Parathyroid adenoma (tissue), 2 donors: ENCODE results near the gene GOLGA6A.

Experiments used
- H2AFZ ChIP-seq: fragments of 300-600 bp; sonication (generic); one replicate; pipeline ENCODE4 v1.7.0; 2017; ENCODE audit warnings: antibody characterized with exemption, mild to moderate bottlenecking
- H3K27ac ChIP-seq: fragments of 300-600 bp; sonication (generic); one replicate; pipeline ENCODE4 v1.7.0; 2017
- H3K27me3 ChIP-seq: fragments of 300-600 bp; sonication (generic); one replicate; pipeline ENCODE4 v1.7.0; 2017; ENCODE audit warnings: low read length; ENCODE audit not compliant: control insufficient read depth, insufficient read depth
- H3K36me3 ChIP-seq: fragments of 300-600 bp; sonication (generic); one replicate; pipeline ENCODE4 v1.7.0; 2017; ENCODE audit warnings: low read length; ENCODE audit not compliant: control insufficient read depth, insufficient read depth
- H3K4me1 ChIP-seq: fragments of 300-600 bp; sonication (generic); one replicate; pipeline ENCODE4 v1.7.0; 2017; ENCODE audit warnings: control low read depth
- H3K4me2 ChIP-seq: fragments of 300-600 bp; sonication (generic); one replicate; pipeline ENCODE4 v1.7.0; 2017; ENCODE audit warnings: low read length
- H3K4me3 ChIP-seq: fragments of 300-600 bp; sonication (generic); one replicate; pipeline ENCODE4 v1.7.0; 2017; ENCODE audit warnings: low read depth, low read length
- H3K79me2 ChIP-seq: fragments of 300-600 bp; sonication (generic); one replicate; pipeline ENCODE4 v1.7.0; 2017; ENCODE audit warnings: control low read depth
- H3K9ac ChIP-seq: fragments of 300-600 bp; sonication (generic); one replicate; pipeline ENCODE4 v1.7.0; 2017; ENCODE audit warnings: mild to moderate bottlenecking
- H3K9me3 ChIP-seq: fragments of 300-600 bp; sonication (generic); one replicate; pipeline ENCODE4 v1.7.0; 2017; ENCODE audit warnings: low read length; ENCODE audit not compliant: control insufficient read depth
- CTCF ChIP-seq: fragments of 300-600 bp; sonication (generic); IDR thresholded peaks from one replicate; pipeline ENCODE4 v1.7.0; 2017; ENCODE audit warnings: antibody characterized with exemption, mild to moderate bottlenecking
- donor health status: primary hyperparathyroidism.

Gene GOLGA6A

GRCh38 chr15:74129586-74130154 lies 47.3 kb upstream of the GOLGA6A start:
- Histone ChIP-seq H2AFZ (no peak overlapping the region), H3K4me2 (no peak overlapping the region), H3K4me1 (no peaks in the 10 kb centered on the region), H3K4me3 (no peak overlapping the region), H3K27ac (no peak overlapping the region), H3K79me2 (no peaks in the 10 kb centered on the region), H3K27me3 (peaks cover 6% of the 10 kb centered on the region), H3K9ac (no peak overlapping the region), H3K9me3 (no peaks in the 10 kb centered on the region), H3K36me3 (no peaks in the 10 kb centered on the region)
- no peak for TF ChIP-seq CTCF

GRCh38 chr15:74128785-74129585 lies 46.6 kb upstream of the GOLGA6A start:
- Histone ChIP-seq H3K36me3 (no peaks in the 10 kb centered on the region), H3K4me3 (no peak overlapping the region), H3K79me2 (no peaks in the 10 kb centered on the region), H3K27me3 (peaks cover 6% of the 10 kb centered on the region), H3K27ac (no peak overlapping the region), H3K9ac (no peak overlapping the region), H3K9me3 (no peaks in the 10 kb centered on the region), H3K4me2 (peak overlapping the region; percentile 22), H2AFZ (no peak overlapping the region), H3K4me1 (no peaks in the 10 kb centered on the region)
- TF ChIP-seq CTCF = no peak

- Histone ChIP-seq H3K79me2 (no peaks in the 10 kb centered on the region), H3K9ac (no peak overlapping the region), H3K4me3 (peak overlapping the region; percentile 16), H3K36me3 (no peaks in the 10 kb centered on the region), H3K27me3 (peaks cover 3% of the 10 kb centered on the region), H3K27ac (no peak overlapping the region), H3K4me2 (peak overlapping the region; percentile 64), H3K4me1 (no peaks in the 10 kb centered on the region), H3K9me3 (no peaks in the 10 kb centered on the region), H2AFZ (peak overlapping the region; percentile 50)
- no peak for TF ChIP-seq CTCF
Observed at GRCh38 chr15:74127954-74128784, 45.8 kb upstream of the GOLGA6A start.

GRCh38 chr15:74127255-74127953 lies 45.1 kb upstream of the GOLGA6A start:
- Histone ChIP-seq H3K9ac (no peak overlapping the region), H3K4me3 (peak overlapping the region; percentile 16), H3K27me3 (peaks cover 3% of the 10 kb centered on the region), H3K9me3 (no peaks in the 10 kb centered on the region), H3K4me1 (no peaks in the 10 kb centered on the region), H3K4me2 (peak overlapping the region; percentile 64), H3K79me2 (no peaks in the 10 kb centered on the region), H3K27ac (no peak overlapping the region), H2AFZ (no peak overlapping the region), H3K36me3 (no peaks in the 10 kb centered on the region)
- peak; percentile 81 for TF ChIP-seq CTCF
